Lung (tissue), 12 donors: ENCODE results near the gene FARP1. TPM values are rescaled to one million over a fixed set of nuclear protein-coding genes. Genes with fewer than 3 reads are reported as not detected.

Experiments used
- ATAC-seq: fragments of 200-7000 bp; cut with Tn5 transposase; one replicate; pipeline ENCODE4 v1.9.1; 2020; ENCODE audit warnings: moderate number of reproducible peaks; ENCODE audit not compliant: insufficient read depth, low FRiP score
- DNase-seq, 3 donors: peaks; one replicate each; pipeline ENCODE4 v3.0.0-alpha.2; 2013 to 2017
- H3K27ac ChIP-seq, 2 donors: one replicate each; pipeline ENCODE4 v1.5.1; 2013; ENCODE audit warnings: mild to moderate bottlenecking in 2 of 2, moderate library complexity in 2 of 2, control low read depth in 1 of 2, inconsistent platforms in 1 of 2, low read depth in 1 of 2, low read length in 1 of 2
- H3K27me3 ChIP-seq, 3 donors: one replicate each; pipeline ENCODE4 v1.5.1; 2013; ENCODE audit warnings: low read length in 2 of 3; ENCODE audit not compliant: control insufficient read depth in 3 of 3, insufficient read depth in 3 of 3
- H3K36me3 ChIP-seq, 4 donors: one replicate each; pipeline ENCODE4 v1.5.1; 2013; ENCODE audit warnings: low read length in 4 of 4, mild to moderate bottlenecking in 1 of 4, moderate library complexity in 1 of 4; ENCODE audit not compliant: control insufficient read depth in 4 of 4, insufficient read depth in 4 of 4
- H3K4me1 ChIP-seq, 5 donors: one replicate each; pipeline ENCODE4 v1.5.1; 2013; ENCODE audit warnings: low read length in 5 of 5, mild to moderate bottlenecking in 2 of 5, moderate library complexity in 1 of 5; ENCODE audit not compliant: control insufficient read depth in 5 of 5, insufficient read depth in 5 of 5
- H3K4me3 ChIP-seq: one replicate; pipeline ENCODE4 v1.5.1; 2013; ENCODE audit warnings: mild to moderate bottlenecking, control low read depth, moderate library complexity
- H3K9ac ChIP-seq, 2 donors: one replicate each; pipeline ENCODE4 v1.5.1; 2013; ENCODE audit warnings: low read length in 2 of 2, control low read depth in 1 of 2; ENCODE audit not compliant: insufficient read depth in 1 of 2
- H3K9me3 ChIP-seq, 4 donors: one replicate each; pipeline ENCODE4 v1.5.1; 2013; ENCODE audit warnings: low read length in 3 of 4, mild to moderate bottlenecking in 1 of 4, moderate library complexity in 1 of 4; ENCODE audit not compliant: control insufficient read depth in 4 of 4, insufficient read depth in 3 of 4
- WGBS, 2 donors: extraction: QIAGEN DNeasy Blood & Tissue Kit; methylation state at CpG; one replicate each; pipeline ENCODE4 v1.1.7; 2013; 5-methylcytosine and 5-hydroxymethylcytosine counted together
- polyA plus RNA-seq, 2 donors: library from polyadenylated mRNA; stranded (reverse); fragments of 200-250 nt; gene quantifications; one replicate each; pipeline ENCODE4 v1.2.1, GENCODE V29; 2013
- total RNA-seq, 2 donors: library from RNA; depleted of rRNA in 1 of 2; stranded (reverse); fragments of >200 nt in 1 of 2; gene quantifications; one replicate each; pipeline ENCODE4 v1.2.1, GENCODE V29; 2014 to 2021
- TF ChIP-seq, protein P1 (sequence below): IDR thresholded peaks from 2 replicates; pipeline ENCODE4 v1.5.1; 2012; ENCODE audit warnings: mild to moderate bottlenecking; ENCODE audit errors: control extremely low read depth, extremely low read depth
- donor health status: control.
- donor health status: control.
- donor health status: Bipolar disorder and iron deficiency.
- donor health status: healthy.
- donor health status: DM: yes; HTN: yes; CAD: no.

Gene FARP1
- total and polyA plus RNA-seq, 4 donors, result 20.8 to 102 (median 54.4) TPM

GRCh38 chr13:98260357-98261164 is 117.7 kb downstream of the FARP1 start:
- no peak overlapping the region for H3K27ac ChIP-seq
- no peaks in the 10 kb centered on the region for H3K27me3 ChIP-seq
- H3K4me3 ChIP-seq, result no peak overlapping the region
- H3K9ac ChIP-seq, result no peak overlapping the region
- DNase-seq, result no peak
- H3K36me3 ChIP-seq, result no peaks in the 10 kb centered on the region
- no peaks in the 10 kb centered on the region for H3K9me3 ChIP-seq
- H3K4me1 ChIP-seq, result peaks cover 0 to 9% (median 0%) of the 10 kb centered on the region in 5 donors
- ATAC-seq, result no peak
- WGBS, 2 donors, result 75 to 78% methylated on average over 8 of the region's 8 CpGs
- TF ChIP-seq, protein P1, sequence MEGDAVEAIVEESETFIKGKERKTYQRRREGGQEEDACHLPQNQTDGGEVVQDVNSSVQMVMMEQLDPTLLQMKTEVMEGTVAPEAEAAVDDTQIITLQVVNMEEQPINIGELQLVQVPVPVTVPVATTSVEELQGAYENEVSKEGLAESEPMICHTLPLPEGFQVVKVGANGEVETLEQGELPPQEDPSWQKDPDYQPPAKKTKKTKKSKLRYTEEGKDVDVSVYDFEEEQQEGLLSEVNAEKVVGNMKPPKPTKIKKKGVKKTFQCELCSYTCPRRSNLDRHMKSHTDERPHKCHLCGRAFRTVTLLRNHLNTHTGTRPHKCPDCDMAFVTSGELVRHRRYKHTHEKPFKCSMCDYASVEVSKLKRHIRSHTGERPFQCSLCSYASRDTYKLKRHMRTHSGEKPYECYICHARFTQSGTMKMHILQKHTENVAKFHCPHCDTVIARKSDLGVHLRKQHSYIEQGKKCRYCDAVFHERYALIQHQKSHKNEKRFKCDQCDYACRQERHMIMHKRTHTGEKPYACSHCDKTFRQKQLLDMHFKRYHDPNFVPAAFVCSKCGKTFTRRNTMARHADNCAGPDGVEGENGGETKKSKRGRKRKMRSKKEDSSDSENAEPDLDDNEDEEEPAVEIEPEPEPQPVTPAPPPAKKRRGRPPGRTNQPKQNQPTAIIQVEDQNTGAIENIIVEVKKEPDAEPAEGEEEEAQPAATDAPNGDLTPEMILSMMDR, result no peak

DNA sequence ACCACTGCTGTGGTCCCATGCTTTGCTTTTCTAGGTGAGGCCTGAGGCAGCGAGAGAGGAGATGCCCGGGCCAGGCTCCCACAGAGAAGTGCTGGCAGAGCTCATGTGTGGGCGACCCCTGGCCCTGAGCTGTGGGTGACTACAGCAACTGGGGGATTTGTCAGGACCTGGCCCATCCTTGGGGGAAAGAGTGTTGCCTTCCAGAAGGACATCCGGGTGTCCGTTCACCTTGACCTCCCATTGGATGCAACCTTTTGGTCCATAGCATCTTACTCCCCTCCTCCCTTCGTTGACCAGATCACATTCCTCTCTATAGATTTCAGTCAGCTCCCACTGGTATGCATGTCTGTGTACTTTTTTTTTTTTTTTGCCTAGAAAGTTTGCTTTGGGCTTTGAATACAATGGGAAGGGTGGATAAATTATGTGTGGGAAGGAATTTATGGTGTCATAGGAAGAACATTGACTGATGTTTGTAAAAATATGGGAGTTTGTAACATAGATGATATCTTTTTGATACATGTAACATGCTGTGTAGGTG is 118.3 kb downstream of the FARP1 start:
- peaks cover 0 to 12% (median 6%) of the 10 kb centered on the region in 5 donors for H3K4me1 ChIP-seq
- 87 to 89% methylated on average over 6 of the region's 6 CpGs for WGBS, 2 donors

DNA sequence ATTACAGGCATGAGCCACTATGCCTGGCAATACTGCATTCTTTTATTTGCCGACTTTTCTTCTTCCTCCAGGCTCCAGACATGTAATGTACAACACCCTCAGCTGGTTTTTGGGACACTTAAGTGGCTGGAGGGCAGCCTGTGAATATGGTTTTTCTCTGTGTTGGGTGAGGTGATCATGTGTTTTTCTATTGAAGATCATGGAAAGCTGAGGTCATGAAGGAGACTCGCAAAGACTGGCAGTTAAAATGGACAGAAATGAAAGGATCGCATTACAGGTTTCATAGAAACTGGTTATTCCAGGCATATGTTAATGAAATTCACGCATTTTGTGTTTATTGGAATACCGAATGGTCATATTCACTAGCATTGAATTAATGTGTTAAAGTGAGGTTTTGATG is 119.4 kb downstream of the FARP1 start:
- Histone ChIP-seq H3K27me3 (no peaks in the 10 kb centered on the region), H3K4me1 (peaks cover 0 to 23% (median 13%) of the 10 kb centered on the region in 5 donors), H3K9me3 (no peaks in the 10 kb centered on the region), H3K36me3 (no peaks in the 10 kb centered on the region), H3K27ac (no peak overlapping the region), H3K4me3 (no peak overlapping the region), H3K9ac (peak overlapping the region in 1 of 2 donors; percentile 42)
- no peak for ATAC-seq
- TF ChIP-seq, protein P1, result no peak
- DNase-seq, result peak in 1 of 3 donors; percentile 48
- WGBS, 2 donors, result 86 to 90% methylated on average over 5 of the region's 5 CpGs

More for the DNA sequence above, 118.3 kb downstream of the FARP1 start:
- ATAC-seq, result no peak
- Histone ChIP-seq H3K4me3 (no peak overlapping the region), H3K9me3 (no peaks in the 10 kb centered on the region), H3K9ac (no peak overlapping the region), H3K27ac (no peak overlapping the region), H3K36me3 (no peaks in the 10 kb centered on the region), H3K27me3 (no peaks in the 10 kb centered on the region)
- DNase-seq, result no peak
- TF ChIP-seq, protein P1, result no peak
